Neural cell (in vitro differentiated cells): ENCODE data around the gene GALNT2.

ENCODE experiments used
- EZH2 ChIP-seq: fragments of 200-600, 300-800 bp; shearing (Covaris generic), sonication (generic); IDR thresholded peaks from 2 replicates; pipeline ENCODE4 v1.6.1; 2014; ENCODE audit warnings: antibody characterized with exemption, low read length, borderline replicate concordance, mild to moderate bottlenecking; ENCODE audit not compliant: insufficient read depth, poor library complexity, severe bottlenecking
- MXI1 ChIP-seq: fragments of 450-650 bp; conservative IDR thresholded peaks from 2 replicates; pipeline ENCODE4 v1.6.1; 2014; ENCODE audit warnings: antibody characterized with exemption, mild to moderate bottlenecking; ENCODE audit not compliant: poor library complexity, severe bottlenecking
- POLR2AphosphoS5 ChIP-seq: IDR thresholded peaks from 2 replicates; pipeline ENCODE4 v1.6.1; 2012
- RAD21 ChIP-seq: fragments of 450-650 bp; conservative IDR thresholded peaks from 2 replicates; pipeline ENCODE4 v1.6.1; 2014; ENCODE audit warnings: antibody characterized with exemption, mild to moderate bottlenecking, moderate library complexity
- REST ChIP-seq: IDR thresholded peaks from 2 replicates; pipeline ENCODE4 v1.6.1; 2012; ENCODE audit warnings: borderline replicate concordance
- SMC3 ChIP-seq: fragments of 450-650 bp; conservative IDR thresholded peaks from 2 replicates; pipeline ENCODE4 v1.6.1; 2014; ENCODE audit warnings: antibody characterized with exemption, mild to moderate bottlenecking, moderate library complexity; ENCODE audit not compliant: poor library complexity
- TF ChIP-seq, protein P1 (sequence below): fragments of 450-650 bp; IDR thresholded peaks from 2 replicates; pipeline ENCODE4 v1.5.1; 2014; ENCODE audit warnings: antibody characterized with exemption, mild to moderate bottlenecking, moderate library complexity; ENCODE audit not compliant: poor library complexity, severe bottlenecking

GRCh38 chr1:230256896-230257295, 189.9 kb downstream of the GALNT2 start:
- TF ChIP-seq, protein P1, sequence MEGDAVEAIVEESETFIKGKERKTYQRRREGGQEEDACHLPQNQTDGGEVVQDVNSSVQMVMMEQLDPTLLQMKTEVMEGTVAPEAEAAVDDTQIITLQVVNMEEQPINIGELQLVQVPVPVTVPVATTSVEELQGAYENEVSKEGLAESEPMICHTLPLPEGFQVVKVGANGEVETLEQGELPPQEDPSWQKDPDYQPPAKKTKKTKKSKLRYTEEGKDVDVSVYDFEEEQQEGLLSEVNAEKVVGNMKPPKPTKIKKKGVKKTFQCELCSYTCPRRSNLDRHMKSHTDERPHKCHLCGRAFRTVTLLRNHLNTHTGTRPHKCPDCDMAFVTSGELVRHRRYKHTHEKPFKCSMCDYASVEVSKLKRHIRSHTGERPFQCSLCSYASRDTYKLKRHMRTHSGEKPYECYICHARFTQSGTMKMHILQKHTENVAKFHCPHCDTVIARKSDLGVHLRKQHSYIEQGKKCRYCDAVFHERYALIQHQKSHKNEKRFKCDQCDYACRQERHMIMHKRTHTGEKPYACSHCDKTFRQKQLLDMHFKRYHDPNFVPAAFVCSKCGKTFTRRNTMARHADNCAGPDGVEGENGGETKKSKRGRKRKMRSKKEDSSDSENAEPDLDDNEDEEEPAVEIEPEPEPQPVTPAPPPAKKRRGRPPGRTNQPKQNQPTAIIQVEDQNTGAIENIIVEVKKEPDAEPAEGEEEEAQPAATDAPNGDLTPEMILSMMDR, result no peak
- no peak for TF ChIP-seq POLR2AphosphoS5
- no peak for TF ChIP-seq MXI1
- TF ChIP-seq SMC3, result no peak
- TF ChIP-seq EZH2, result no peak
- no peak for TF ChIP-seq REST
- no peak for TF ChIP-seq RAD21
